Measurements from ENCODE around the gene GTF2F1. TPM values are rescaled to one million over a fixed set of nuclear protein-coding genes. Genes with fewer than 3 reads are reported as not detected.

The GTF2F1 gene
- total and polyA plus RNA-seq, 9 of the 15 experiments (the other 6 are each of a cell fraction or from before 2014, with no cell fraction given): 4.7 to 75.4 (median 68.4) TPM

- peak in 1 of 2 experiments; percentile 51; a peak in 2 of 4 replicates for TF ChIP-seq RAD21 (CRISPR knock-in tag; conservative IDR thresholded peaks at IDR 0.05 in 1 of 2, IDR thresholded peaks at IDR 0.05 in 1 of 2)
- TF ChIP-seq ERF (CRISPR knock-in tag; IDR thresholded peaks at IDR 0.05): 0 out of 2 replicates have a peak, but pooled peaks have one; percentile 71
- TF ChIP-seq FIP1L1 (IDR thresholded peaks at IDR 0.05; ENCODE audit: low read depth, low read length, poor library complexity, severe bottlenecking): peak; percentile 46
- TF ChIP-seq CBFA2T3 (IDR thresholded peaks at IDR 0.05): no peak
- TF ChIP-seq SMARCA5 (IDR thresholded peaks at IDR 0.05): no peak
- no peak for TF ChIP-seq THAP12 (CRISPR knock-in tag; IDR thresholded peaks at IDR 0.05)
- TF ChIP-seq, protein P1, sequence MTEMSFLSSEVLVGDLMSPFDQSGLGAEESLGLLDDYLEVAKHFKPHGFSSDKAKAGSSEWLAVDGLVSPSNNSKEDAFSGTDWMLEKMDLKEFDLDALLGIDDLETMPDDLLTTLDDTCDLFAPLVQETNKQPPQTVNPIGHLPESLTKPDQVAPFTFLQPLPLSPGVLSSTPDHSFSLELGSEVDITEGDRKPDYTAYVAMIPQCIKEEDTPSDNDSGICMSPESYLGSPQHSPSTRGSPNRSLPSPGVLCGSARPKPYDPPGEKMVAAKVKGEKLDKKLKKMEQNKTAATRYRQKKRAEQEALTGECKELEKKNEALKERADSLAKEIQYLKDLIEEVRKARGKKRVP (CRISPR knock-in tag; IDR thresholded peaks at IDR 0.05): no peak
- no peak for TF ChIP-seq ZNF655 (CRISPR knock-in tag; IDR thresholded peaks at IDR 0.05)
- TF ChIP-seq, protein P2, sequence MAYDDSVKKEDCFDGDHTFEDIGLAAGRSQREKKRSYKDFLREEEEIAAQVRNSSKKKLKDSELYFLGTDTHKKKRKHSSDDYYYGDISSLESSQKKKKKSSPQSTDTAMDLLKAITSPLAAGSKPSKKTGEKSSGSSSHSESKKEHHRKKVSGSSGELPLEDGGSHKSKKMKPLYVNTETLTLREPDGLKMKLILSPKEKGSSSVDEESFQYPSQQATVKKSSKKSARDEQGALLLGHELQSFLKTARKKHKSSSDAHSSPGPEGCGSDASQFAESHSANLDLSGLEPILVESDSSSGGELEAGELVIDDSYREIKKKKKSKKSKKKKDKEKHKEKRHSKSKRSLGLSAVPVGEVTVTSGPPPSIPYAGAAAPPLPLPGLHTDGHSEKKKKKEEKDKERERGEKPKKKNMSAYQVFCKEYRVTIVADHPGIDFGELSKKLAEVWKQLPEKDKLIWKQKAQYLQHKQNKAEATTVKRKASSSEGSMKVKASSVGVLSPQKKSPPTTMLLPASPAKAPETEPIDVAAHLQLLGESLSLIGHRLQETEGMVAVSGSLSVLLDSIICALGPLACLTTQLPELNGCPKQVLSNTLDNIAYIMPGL (CRISPR knock-in tag; IDR thresholded peaks at IDR 0.05): no peak
- peak; percentile 23 for TF ChIP-seq DACH1 (IDR thresholded peaks at IDR 0.05; ENCODE audit: partially characterized antibody)
- TF ChIP-seq SPI1 (IDR thresholded peaks at IDR 0.05; ENCODE audit: borderline replicate concordance, low read depth, low read length): no peak
- TF ChIP-seq MECOM (CRISPR knock-in tag; IDR thresholded peaks at IDR 0.05): no peak
- no peak for TF ChIP-seq SRSF7 (optimal IDR thresholded peaks at IDR 0.05; ENCODE audit: low read depth, low read length)
- TF ChIP-seq ZNF224 (CRISPR knock-in tag; IDR thresholded peaks at IDR 0.05): no peak
- TF ChIP-seq PHTF2 (CRISPR knock-in tag; IDR thresholded peaks at IDR 0.05): no peak
- TF ChIP-seq POLR2AphosphoS5 (IDR thresholded peaks at IDR 0.05; ENCODE audit: control insufficient read depth, insufficient read depth, low read depth, low read length): peak; percentile 60; the same call in 1 of the 2 replicates
- peak; percentile 62; the same call in 1 of the 2 replicates for TF ChIP-seq POLR2AphosphoS2 (IDR thresholded peaks at IDR 0.05; ENCODE audit: low read length)
- no peak for TF ChIP-seq DPF2 (IDR thresholded peaks at IDR 0.05)
- no peak for TF ChIP-seq PRDM10 (IDR thresholded peaks at IDR 0.05; ENCODE audit: partially characterized antibody)
These were observed 19.6 kb upstream of the GTF2F1 start (continued) for GRCh38 chr19:6412447-6413091.

Data from K562 (cell line).